KMS-11 (cell line): ENCODE measurements around the gene OPALIN.

Experiments used
- H2AFZ ChIP-seq: fragments of 200-600 bp; sonication (generic); 2 replicates; pipeline ENCODE4 v1.6.1; 2016; ENCODE audit warnings: antibody characterized with exemption, mixed run types, low read depth
- H3K27ac ChIP-seq: fragments of 200-600 bp; sonication (generic); 2 replicates; pipeline ENCODE4 v1.6.1; 2016; ENCODE audit warnings: mild to moderate bottlenecking, mixed run types
- H3K27me3 ChIP-seq: fragments of 200-600 bp; sonication (generic); 2 replicates; pipeline ENCODE4 v1.6.1; 2017; ENCODE audit warnings: mild to moderate bottlenecking, low read depth, mixed run types, moderate library complexity; ENCODE audit not compliant: insufficient read depth
- H3K36me3 ChIP-seq: fragments of 200-600 bp; sonication (generic); 2 replicates; pipeline ENCODE4 v1.6.1; 2017; ENCODE audit warnings: mild to moderate bottlenecking, mixed run types; ENCODE audit not compliant: insufficient read depth
- H3K4me1 ChIP-seq: fragments of 200-600 bp; sonication (generic); 2 replicates; pipeline ENCODE4 v1.6.1; 2016; ENCODE audit warnings: mild to moderate bottlenecking, low read depth, mixed run types; ENCODE audit not compliant: poor library complexity, severe bottlenecking
- H3K4me2 ChIP-seq: fragments of 200-600 bp; sonication (generic); 2 replicates; pipeline ENCODE4 v1.7.0; 2016; ENCODE audit warnings: mild to moderate bottlenecking, mixed run types
- H3K4me3 ChIP-seq: fragments of 200-600 bp; sonication (generic); IDR thresholded peaks from 2 replicates; pipeline ENCODE4 v1.6.1; 2017; ENCODE audit warnings: low read depth, low read length, mixed read lengths; ENCODE audit not compliant: insufficient read depth
- H3K79me2 ChIP-seq: fragments of 200-600 bp; sonication (generic); 2 replicates; pipeline ENCODE4 v1.6.1; 2016; ENCODE audit warnings: low read depth, mixed run types; ENCODE audit not compliant: insufficient read depth
- H3K9ac ChIP-seq: fragments of 200-600 bp; sonication (generic); 2 replicates; pipeline ENCODE4 v1.6.1; 2016; ENCODE audit warnings: mild to moderate bottlenecking, mixed run types
- H4K20me1 ChIP-seq: fragments of 200-600 bp; sonication (generic); 2 replicates; pipeline ENCODE4 v1.6.1; 2016; ENCODE audit warnings: mild to moderate bottlenecking, mixed run types; ENCODE audit not compliant: insufficient read depth
- TF ChIP-seq, protein P1 (sequence below): fragments of 200-600 bp; sonication (generic); conservative IDR thresholded peaks from 2 replicates; pipeline ENCODE4 v1.6.1; 2017; ENCODE audit warnings: low read depth, mild to moderate bottlenecking, antibody characterized with exemption, low read length, moderate library complexity, mixed read lengths

The OPALIN gene

DNA sequence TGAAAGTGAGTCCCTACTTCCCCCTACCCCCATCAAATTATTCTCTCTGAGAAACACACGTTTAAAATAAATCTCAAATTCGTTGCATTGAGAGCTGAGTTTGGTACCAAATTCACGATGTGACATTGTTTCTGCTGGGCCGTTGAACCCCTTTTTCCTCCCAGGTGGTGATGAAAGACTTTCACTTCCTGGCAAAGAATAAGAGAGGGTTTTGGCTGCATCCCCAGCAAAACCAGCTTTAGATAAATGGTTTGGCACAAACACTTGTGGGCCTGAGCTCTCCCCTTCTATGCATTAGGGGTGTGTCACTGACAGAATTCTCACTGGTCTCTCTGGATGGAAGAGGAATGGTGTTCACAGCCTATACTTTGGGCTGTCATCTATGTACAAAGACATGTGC, 63.3 kb downstream of the OPALIN start:
- TF ChIP-seq, protein P1, sequence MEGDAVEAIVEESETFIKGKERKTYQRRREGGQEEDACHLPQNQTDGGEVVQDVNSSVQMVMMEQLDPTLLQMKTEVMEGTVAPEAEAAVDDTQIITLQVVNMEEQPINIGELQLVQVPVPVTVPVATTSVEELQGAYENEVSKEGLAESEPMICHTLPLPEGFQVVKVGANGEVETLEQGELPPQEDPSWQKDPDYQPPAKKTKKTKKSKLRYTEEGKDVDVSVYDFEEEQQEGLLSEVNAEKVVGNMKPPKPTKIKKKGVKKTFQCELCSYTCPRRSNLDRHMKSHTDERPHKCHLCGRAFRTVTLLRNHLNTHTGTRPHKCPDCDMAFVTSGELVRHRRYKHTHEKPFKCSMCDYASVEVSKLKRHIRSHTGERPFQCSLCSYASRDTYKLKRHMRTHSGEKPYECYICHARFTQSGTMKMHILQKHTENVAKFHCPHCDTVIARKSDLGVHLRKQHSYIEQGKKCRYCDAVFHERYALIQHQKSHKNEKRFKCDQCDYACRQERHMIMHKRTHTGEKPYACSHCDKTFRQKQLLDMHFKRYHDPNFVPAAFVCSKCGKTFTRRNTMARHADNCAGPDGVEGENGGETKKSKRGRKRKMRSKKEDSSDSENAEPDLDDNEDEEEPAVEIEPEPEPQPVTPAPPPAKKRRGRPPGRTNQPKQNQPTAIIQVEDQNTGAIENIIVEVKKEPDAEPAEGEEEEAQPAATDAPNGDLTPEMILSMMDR, result no peak
- Histone ChIP-seq H3K4me2 (no peak overlapping the region), H2AFZ (no peak overlapping the region), H4K20me1 (no peaks in the 10 kb centered on the region), H3K4me1 (no peaks in the 10 kb centered on the region), H3K79me2 (no peaks in the 10 kb centered on the region), H3K27me3 (no peaks in the 10 kb centered on the region), H3K4me3 (no peak overlapping the region), H3K36me3 (no peaks in the 10 kb centered on the region), H3K27ac (no peak overlapping the region), H3K9ac (no peak overlapping the region)
